Measurements from ENCODE around the gene C10orf90. TPM values are rescaled to one million over a fixed set of nuclear protein-coding genes. Genes with fewer than 3 reads are reported as not detected.

The C10orf90 gene
- total and polyA plus RNA-seq, 2 donors (not counting 3 experiments of a cell fraction or from before 2014, with no cell fraction given) = not detected

GRCh38 chr10:126570245-126570570, 100.3 kb downstream of the C10orf90 start:
- H3K9ac ChIP-seq (replicated peaks; ENCODE audit: extremely low read depth, insufficient read depth, low read length) = no peak overlapping the region
- no peak for TF ChIP-seq POLR2A (IDR thresholded peaks at IDR 0.05; ENCODE audit: low read depth, low read length)
- TF ChIP-seq MAX (IDR thresholded peaks at IDR 0.05; ENCODE audit: insufficient read depth, insufficient read length) = no peak
- TF ChIP-seq JUN (IDR thresholded peaks at IDR 0.05; ENCODE audit: borderline replicate concordance, insufficient read depth, insufficient read length, low read depth) = no peak
- TF ChIP-seq CTCF (IDR thresholded peaks at IDR 0.05; ENCODE audit: extremely low read depth in 1 of 2, insufficient read depth in 1 of 2, low read depth in 1 of 2, low read length in 2 of 2) = no peak
- TF ChIP-seq GATA2 (IDR thresholded peaks at IDR 0.05; ENCODE audit: insufficient read depth, insufficient read length, low read depth, low read length) = no peak
- TF ChIP-seq EZH2 (IDR thresholded peaks at IDR 0.05; ENCODE audit: borderline replicate concordance, low read depth, low read length, severe bottlenecking) = no peak
- TF ChIP-seq POLR2AphosphoS5 (IDR thresholded peaks at IDR 0.05; ENCODE audit: insufficient read depth, low read depth, low read length) = no peak
- no peak for TF ChIP-seq FOS (IDR thresholded peaks at IDR 0.05; ENCODE audit: borderline replicate concordance, insufficient read depth, low read length)
- no peak for TF ChIP-seq MYC (IDR thresholded peaks at IDR 0.05; ENCODE audit: low read depth, low read length)
- no peaks in the 10 kb centered on the region for H4K20me1 ChIP-seq (replicated peaks; ENCODE audit: control insufficient read depth, extremely low read depth, insufficient read depth, low read length)
- no peaks in the 10 kb centered on the region for H3K9me3 ChIP-seq (replicated peaks; ENCODE audit: control insufficient read depth, insufficient read depth, low read length)
- no peak overlapping the region for H3K4me2 ChIP-seq (ENCODE audit: insufficient read depth, low read length)
- no peak overlapping the region for H3K27ac ChIP-seq (ENCODE audit: insufficient read depth, low read depth, low read length)
- FAIRE-seq = no peak
- ChIA-PET POLR2A (no interaction called here), CTCF (no interaction called here)
- H3K4me1 ChIP-seq (ENCODE audit: control insufficient read depth, extremely low read depth, insufficient read depth, low read length) = no peaks in the 10 kb centered on the region
- no peak overlapping the region for H2AFZ ChIP-seq (ENCODE audit: low read depth, low read length)
- no peaks in the 10 kb centered on the region for H3K36me3 ChIP-seq (ENCODE audit: control insufficient read depth in 2 of 2, extremely low read depth in 1 of 2, insufficient read depth in 2 of 2, low read length in 2 of 2)
- no peak overlapping the region for H3K4me3 ChIP-seq (replicated peaks in 1 of 3; ENCODE audit: insufficient read depth in 1 of 3, low read depth in 1 of 3, low read length in 3 of 3)
- intact Hi-C loops (cut with micrococcal nuclease) = no loop called here
- H3K9me1 ChIP-seq (replicated peaks; ENCODE audit: control insufficient read depth, extremely low read depth, insufficient read depth, low read length) = no peaks in the 10 kb centered on the region
- no peaks in the 10 kb centered on the region for H3K79me2 ChIP-seq (ENCODE audit: control insufficient read depth, insufficient read depth, low read length)
- DNase-seq (ENCODE audit: low read depth, low spot score) = no peak
- no peaks in the 10 kb centered on the region for H3K27me3 ChIP-seq (ENCODE audit: control insufficient read depth in 2 of 2, insufficient read depth in 2 of 2, low read length in 2 of 2)
- BruUV-seq (replicated peaks) = no TSS peak
- dilution Hi-C loops (cut with MboI; ENCODE audit: extremely low pct_ligation_motif_present, low sequenced_read_pairs) = no loop called here
